ENCODE data around the gene SLC8A3.

Gene SLC8A3

GRCh38 chr14:70073924-70074566 lies 114.7 kb downstream of the SLC8A3 start:
- TF ChIP-seq SPI1 (IDR thresholded peaks at IDR 0.05; ENCODE audit: borderline replicate concordance, low read depth) (no peak), POLR2AphosphoS5 (IDR thresholded peaks at IDR 0.05; ENCODE audit: low read depth) (no peak), CTCF (IDR thresholded peaks at IDR 0.05; ENCODE audit: insufficient read depth, low read length) (peak; percentile 63)
- H3K27ac ChIP-seq (replicated peaks), result no peak overlapping the region
- no peaks in the 10 kb centered on the region for H3K27me3 ChIP-seq (ENCODE audit: insufficient read depth, poor library complexity, severe bottlenecking)
- no peak overlapping the region for H3K4me3 ChIP-seq (replicated peaks; ENCODE audit: insufficient read depth, low read length)
- peak; percentile 27 to 34 for DNase-seq (ENCODE audit: low read depth in 1 of 2, low spot score in 1 of 2)

GRCh38 chr14:70069186-70069585 lies 119.6 kb downstream of the SLC8A3 start:
- TF ChIP-seq REST (IDR thresholded peaks at IDR 0.05; ENCODE audit: insufficient replicate concordance, low read depth) (no peak), POLR2AphosphoS5 (IDR thresholded peaks at IDR 0.05; ENCODE audit: low read depth) (no peak)
- Histone ChIP-seq H3K27ac (replicated peaks) (no peak overlapping the region), H3K27me3 (ENCODE audit: insufficient read depth, poor library complexity, severe bottlenecking) (no peaks in the 10 kb centered on the region), H3K4me3 (replicated peaks; ENCODE audit: insufficient read depth, low read length) (no peak overlapping the region)
- no peak for DNase-seq (ENCODE audit: low read depth in 1 of 2, low spot score in 1 of 2)

- Histone ChIP-seq H3K27ac (replicated peaks) (no peak overlapping the region), H3K27me3 (ENCODE audit: insufficient read depth, poor library complexity, severe bottlenecking) (no peaks in the 10 kb centered on the region), H3K4me3 (replicated peaks; ENCODE audit: insufficient read depth, low read length) (no peak overlapping the region)
- TF ChIP-seq REST (IDR thresholded peaks at IDR 0.05; ENCODE audit: insufficient replicate concordance, low read depth) (no peak), CTCF (IDR thresholded peaks at IDR 0.05; ENCODE audit: insufficient read depth, low read length) (no peak), SPI1 (IDR thresholded peaks at IDR 0.05; ENCODE audit: borderline replicate concordance, low read depth) (no peak), GABPA (IDR thresholded peaks at IDR 0.05; ENCODE audit: low read depth) (no peak)
- DNase-seq (ENCODE audit: low read depth in 1 of 2, low spot score in 1 of 2), result no peak
These were observed 120.9 kb downstream of the SLC8A3 start for GRCh38 chr14:70067810-70068209.

- no peak overlapping the region for H3K27ac ChIP-seq (replicated peaks)
- no peak for DNase-seq (ENCODE audit: low read depth in 1 of 2, low spot score in 1 of 2)
- no peaks in the 10 kb centered on the region for H3K27me3 ChIP-seq (ENCODE audit: insufficient read depth, poor library complexity, severe bottlenecking)
- TF ChIP-seq SPI1 (IDR thresholded peaks at IDR 0.05; ENCODE audit: borderline replicate concordance, low read depth), result no peak
- TF ChIP-seq CTCF (IDR thresholded peaks at IDR 0.05; ENCODE audit: insufficient read depth, low read length), result no peak
- TF ChIP-seq REST (IDR thresholded peaks at IDR 0.05; ENCODE audit: insufficient replicate concordance, low read depth), result no peak
- no peak for TF ChIP-seq GABPA (IDR thresholded peaks at IDR 0.05; ENCODE audit: low read depth)
- no peak for TF ChIP-seq POLR2AphosphoS5 (IDR thresholded peaks at IDR 0.05; ENCODE audit: low read depth)
- no peak overlapping the region for H3K4me3 ChIP-seq (replicated peaks; ENCODE audit: insufficient read depth, low read length)
These were observed 124.5 kb downstream of the SLC8A3 start for GRCh38 chr14:70064136-70064865.

Measured in HL-60 (cell line).